IgD-negative memory B cell (primary cell): ENCODE results near the gene NHLRC4. TPM values are rescaled to one million over a fixed set of nuclear protein-coding genes. Genes with fewer than 3 reads are reported as not detected.

Source experiments
- polyA plus RNA-seq: library from polyadenylated mRNA; unstranded; fragments of 300-500 nt; fragmentation: Illumina TruSeq; gene quantifications from one replicate; pipeline ENCODE4 v1.2.3, GENCODE V29; 2021

NHLRC4 gene
- polyA plus RNA-seq, 1 donor from 2014 or later = 4.5 TPM

Other genes starting within 250 kb of the NHLRC4 start
- gene AXIN1, start 214.3 kb upstream of the NHLRC4 start, polyA plus RNA-seq = 1.6 TPM
- 69.8 TPM for gene MRPL28, start 196.5 kb upstream of the NHLRC4 start, polyA plus RNA-seq
- 7.3 TPM for gene PGAP6, start 185.0 kb upstream of the NHLRC4 start, polyA plus RNA-seq
- 106 TPM for gene NME4, start 169.8 kb upstream of the NHLRC4 start, polyA plus RNA-seq
- gene DECR2, start 165.1 kb upstream of the NHLRC4 start, polyA plus RNA-seq = 7.2 TPM
- gene RAB11FIP3, start 141.4 kb upstream of the NHLRC4 start, polyA plus RNA-seq = 1.9 TPM
- gene CAPN15, start 39.3 kb upstream of the NHLRC4 start, polyA plus RNA-seq = 9.1 TPM
- not detected for gene PRR35, start 6.6 kb upstream of the NHLRC4 start, polyA plus RNA-seq
- 18.9 TPM for gene PIGQ, start 3.0 kb downstream of the NHLRC4 start, polyA plus RNA-seq
- gene RAB40C, start 23.1 kb downstream of the NHLRC4 start, polyA plus RNA-seq = 14.7 TPM
- gene WFIKKN1, start 64.0 kb downstream of the NHLRC4 start, polyA plus RNA-seq = not detected
- gene METTL26, start 69.3 kb downstream of the NHLRC4 start, polyA plus RNA-seq = 81.0 TPM
- 52.8 TPM for gene MCRIP2, start 74.8 kb downstream of the NHLRC4 start, polyA plus RNA-seq
- gene WDR90, start 82.4 kb downstream of the NHLRC4 start, polyA plus RNA-seq = 0.54 TPM
- gene RHOT2, start 101.1 kb downstream of the NHLRC4 start, polyA plus RNA-seq = 42.7 TPM
- 1.1 TPM for gene RHBDL1, start 108.7 kb downstream of the NHLRC4 start, polyA plus RNA-seq
- gene STUB1, start 113.4 kb downstream of the NHLRC4 start, polyA plus RNA-seq = 137 TPM
- 51.0 TPM for gene JMJD8, start 117.3 kb downstream of the NHLRC4 start, polyA plus RNA-seq
- gene WDR24, start 123.4 kb downstream of the NHLRC4 start, polyA plus RNA-seq = 15.1 TPM
- 4.4 TPM for gene FBXL16, start 138.8 kb downstream of the NHLRC4 start, polyA plus RNA-seq
- 2.8 TPM for gene METRN, start 148.1 kb downstream of the NHLRC4 start, polyA plus RNA-seq
- 84.7 TPM for gene ANTKMT, start 154.1 kb downstream of the NHLRC4 start, polyA plus RNA-seq
- gene CCDC78, start 159.4 kb downstream of the NHLRC4 start, polyA plus RNA-seq = 0.74 TPM
- gene HAGHL, start 160.1 kb downstream of the NHLRC4 start, polyA plus RNA-seq = 10.0 TPM
- gene CIAO3, start 174.0 kb downstream of the NHLRC4 start, polyA plus RNA-seq = 29.4 TPM
- gene MSLN, start 193.7 kb downstream of the NHLRC4 start, polyA plus RNA-seq = not detected
- gene RPUSD1, start 221.4 kb downstream of the NHLRC4 start, polyA plus RNA-seq = 39.5 TPM
- gene CHTF18, start 221.6 kb downstream of the NHLRC4 start, polyA plus RNA-seq = 4.9 TPM
- not detected for gene GNG13, start 233.7 kb downstream of the NHLRC4 start, polyA plus RNA-seq